ENCODE measurements around the gene STAT3.

DNA sequence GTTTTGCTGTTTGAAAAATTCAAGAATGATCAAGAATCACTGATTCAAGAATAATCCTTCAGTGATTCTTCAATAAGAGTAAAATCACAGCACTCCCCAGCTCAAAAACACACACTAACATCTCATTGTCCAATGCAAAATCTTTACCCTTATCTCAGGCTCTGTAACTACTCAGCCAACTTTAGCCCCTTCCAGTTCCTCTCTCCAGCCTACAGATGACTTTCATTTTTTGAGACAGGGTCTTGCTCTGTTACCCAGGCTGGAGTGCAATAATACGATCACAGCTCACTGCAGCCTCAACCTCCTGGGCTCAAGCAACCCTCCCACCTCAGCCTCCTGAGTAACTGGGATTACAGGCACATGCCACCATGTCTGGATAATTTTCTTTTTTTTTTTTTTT, 25.0 kb downstream of the STAT3 start:
- TF ChIP-seq YY1 (IDR thresholded peaks at IDR 0.05; ENCODE audit: insufficient read depth, insufficient read length), result no peak
- TF ChIP-seq SUZ12 (IDR thresholded peaks at IDR 0.05; ENCODE audit: extremely low read depth, insufficient read depth, insufficient read length), result no peak

Data from NT2/D1 (cell line).